Type B pancreatic cell (in vitro differentiated cells): ENCODE results near the gene OGG1. TPM values are rescaled to one million over a fixed set of nuclear protein-coding genes. Genes with fewer than 3 reads are reported as not detected.
A peak's percentile ranks its signal among the peaks of the same experiment; 100 is the strongest.

Experiments used
- DNase-seq: peaks from one replicate; pipeline ENCODE4 v3.0.0; 2021; ENCODE audit warnings: mixed read lengths; ENCODE audit not compliant: unreplicated experiment; ENCODE audit errors: extremely low spot score
- H3K27ac Mint-ChIP-seq: 2 replicates; pipeline ENCODE4 v1.8.0; 2021; ENCODE audit warnings: mild to moderate bottlenecking, mixed read lengths
- H3K27me3 Mint-ChIP-seq: 2 replicates; pipeline ENCODE4 v1.8.0; 2021; ENCODE audit warnings: mixed read lengths
- H3K36me3 Mint-ChIP-seq: 2 replicates; pipeline ENCODE4 v1.8.0; 2021; ENCODE audit warnings: mixed read lengths
- H3K4me1 Mint-ChIP-seq: one replicate; pipeline ENCODE4 v1.8.0; 2021; ENCODE audit warnings: mixed read lengths; ENCODE audit not compliant: unreplicated experiment
- H3K4me3 Mint-ChIP-seq: 2 replicates; pipeline ENCODE4 v1.8.0; 2021; ENCODE audit warnings: mild to moderate bottlenecking, mixed read lengths
- H3K9me3 Mint-ChIP-seq: 2 replicates; pipeline ENCODE4 v1.8.0; 2021; ENCODE audit warnings: mixed read lengths
- CTCF ChIP-seq: fragments of 200-600 bp; sonication (generic); conservative IDR thresholded peaks from 2 replicates; pipeline ENCODE4 v1.5.0; 2021; ENCODE audit warnings: antibody characterized with exemption, mild to moderate bottlenecking
- total RNA-seq: library from RNA; stranded (reverse); gene quantifications from 2 replicates; pipeline ENCODE4 v1.2.1, GENCODE V29; 2021; ENCODE audit warnings: low replicate concordance

The OGG1 gene
- total RNA-seq, 1 donor from 2014 or later, result 40.4 TPM

- no peak for DNase-seq
- H3K9me3 Mint-ChIP-seq, result no peaks in the 10 kb centered on the region
- H3K27me3 Mint-ChIP-seq, result peaks cover 28% of the 10 kb centered on the region
- peak overlapping the region; percentile 72 for H3K4me3 Mint-ChIP-seq
- no peak for TF ChIP-seq CTCF
- H3K4me1 Mint-ChIP-seq, result peaks cover 22% of the 10 kb centered on the region
- no peak overlapping the region for H3K27ac Mint-ChIP-seq
- H3K36me3 Mint-ChIP-seq, result no peaks in the 10 kb centered on the region
Observed at GRCh38 chr3:9729419-9729818, 20.3 kb upstream of the OGG1 start.

GRCh38 chr3:9730657-9731205 is 19.0 kb upstream of the OGG1 start:
- H3K27me3 Mint-ChIP-seq, result peaks cover 24% of the 10 kb centered on the region
- peak; percentile 8 for TF ChIP-seq CTCF
- no peak for DNase-seq
- H3K27ac Mint-ChIP-seq, result peak overlapping the region; percentile 92
- H3K4me3 Mint-ChIP-seq, result peak overlapping the region; percentile 92
- H3K4me1 Mint-ChIP-seq, result peaks cover 22% of the 10 kb centered on the region
- no peaks in the 10 kb centered on the region for H3K9me3 Mint-ChIP-seq
- no peaks in the 10 kb centered on the region for H3K36me3 Mint-ChIP-seq

GRCh38 chr3:9731206-9732079 is 18.3 kb upstream of the OGG1 start, which contains the start of gene BRPF1:
Gene BRPF1 (plus strand): TSS chr3:9731735. CDS start chr3:9734141, 2,406 bp downstream.
- H3K9me3 Mint-ChIP-seq, result no peaks in the 10 kb centered on the region
- H3K4me1 Mint-ChIP-seq, result peaks cover 22% of the 10 kb centered on the region
- H3K36me3 Mint-ChIP-seq, result no peaks in the 10 kb centered on the region
- DNase-seq, result peak; percentile 100
- H3K27ac Mint-ChIP-seq, result peak within 1 kb of the TSS; percentile 92
- H3K4me3 Mint-ChIP-seq, result peak within 1 kb of the TSS; percentile 94
- peaks cover 19% of the 10 kb centered on the region for H3K27me3 Mint-ChIP-seq
- no peak for TF ChIP-seq CTCF

GRCh38 chr3:9732080-9732739 is 17.5 kb upstream of the OGG1 start:
- H3K36me3 Mint-ChIP-seq, result no peaks in the 10 kb centered on the region
- H3K9me3 Mint-ChIP-seq, result no peaks in the 10 kb centered on the region
- H3K4me1 Mint-ChIP-seq, result peaks cover 22% of the 10 kb centered on the region
- DNase-seq, result no peak
- no peak for TF ChIP-seq CTCF
- peaks cover 11% of the 10 kb centered on the region for H3K27me3 Mint-ChIP-seq
- peak overlapping the region; percentile 94 for H3K4me3 Mint-ChIP-seq
- peak overlapping the region; percentile 92 for H3K27ac Mint-ChIP-seq

- Mint-ChIP-seq H3K27me3 (peaks cover 6% of the 10 kb centered on the region), H3K36me3 (no peaks in the 10 kb centered on the region), H3K27ac (peak overlapping the region; percentile 92), H3K4me3 (peak overlapping the region; percentile 94), H3K4me1 (peaks cover 22% of the 10 kb centered on the region), H3K9me3 (no peaks in the 10 kb centered on the region)
- no peak for TF ChIP-seq CTCF
- DNase-seq, result no peak
Observed at GRCh38 chr3:9732740-9733115, 17.0 kb upstream of the OGG1 start.
